Measurements from ENCODE around the gene NACA2.

The NACA2 gene

DNA sequence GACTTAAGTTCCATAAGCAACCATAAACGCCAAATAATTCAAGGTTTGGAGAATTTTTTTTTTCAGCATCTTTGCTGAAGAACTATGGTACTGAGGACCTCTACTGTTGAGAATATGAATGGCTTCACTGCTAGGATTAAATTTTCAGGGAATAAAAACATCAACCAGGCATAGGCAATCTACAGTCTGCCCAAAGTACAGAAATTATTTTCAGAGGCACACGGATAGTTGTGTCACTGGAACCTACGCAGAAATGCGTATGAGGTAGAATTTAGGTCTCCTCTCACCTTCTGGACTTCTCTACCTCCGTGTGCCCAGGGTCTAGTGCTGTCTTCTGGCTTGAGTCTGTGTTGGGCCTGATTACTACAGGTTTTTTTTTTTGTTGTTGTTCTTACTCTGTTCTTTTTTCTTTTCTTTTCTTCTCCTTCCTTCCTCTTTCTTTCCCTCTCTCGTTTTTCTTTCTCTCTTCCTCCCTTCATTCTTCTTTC is 39.7 kb downstream of the NACA2 start:
- WGBS, 2 experiments (ENCODE audit: insufficient coverage in 2 of 2), result 19 to 56% methylated on average over 2 to 3 of the region's 6 CpGs
- Histone ChIP-seq H3K27ac (ENCODE audit: low read depth, low read length, severe bottlenecking) (no peak overlapping the region), H3K36me3 (ENCODE audit: control insufficient read depth, insufficient read depth, low read length) (no peaks in the 10 kb centered on the region), H3K4me1 (ENCODE audit: control insufficient read depth, insufficient read depth, low read length, poor library complexity, severe bottlenecking) (no peaks in the 10 kb centered on the region), H3K9me3 (ENCODE audit: control insufficient read depth, low read length) (no peaks in the 10 kb centered on the region), H3K4me3 (ENCODE audit: extremely low read depth, insufficient read depth, low read length, poor library complexity, severe bottlenecking) (no peak overlapping the region)

- H3K27ac ChIP-seq (ENCODE audit: low read depth, low read length, severe bottlenecking), result no peak overlapping the region
- H3K4me1 ChIP-seq (ENCODE audit: control insufficient read depth, insufficient read depth, low read length, poor library complexity, severe bottlenecking), result no peaks in the 10 kb centered on the region
- H3K4me3 ChIP-seq (ENCODE audit: extremely low read depth, insufficient read depth, low read length, poor library complexity, severe bottlenecking), result no peak overlapping the region
- H3K9me3 ChIP-seq (ENCODE audit: control insufficient read depth, low read length), result no peaks in the 10 kb centered on the region
- no peaks in the 10 kb centered on the region for H3K36me3 ChIP-seq (ENCODE audit: control insufficient read depth, insufficient read depth, low read length)
Observed at GRCh38 chr17:61547113-61547512, 43.9 kb downstream of the NACA2 start.

DNA sequence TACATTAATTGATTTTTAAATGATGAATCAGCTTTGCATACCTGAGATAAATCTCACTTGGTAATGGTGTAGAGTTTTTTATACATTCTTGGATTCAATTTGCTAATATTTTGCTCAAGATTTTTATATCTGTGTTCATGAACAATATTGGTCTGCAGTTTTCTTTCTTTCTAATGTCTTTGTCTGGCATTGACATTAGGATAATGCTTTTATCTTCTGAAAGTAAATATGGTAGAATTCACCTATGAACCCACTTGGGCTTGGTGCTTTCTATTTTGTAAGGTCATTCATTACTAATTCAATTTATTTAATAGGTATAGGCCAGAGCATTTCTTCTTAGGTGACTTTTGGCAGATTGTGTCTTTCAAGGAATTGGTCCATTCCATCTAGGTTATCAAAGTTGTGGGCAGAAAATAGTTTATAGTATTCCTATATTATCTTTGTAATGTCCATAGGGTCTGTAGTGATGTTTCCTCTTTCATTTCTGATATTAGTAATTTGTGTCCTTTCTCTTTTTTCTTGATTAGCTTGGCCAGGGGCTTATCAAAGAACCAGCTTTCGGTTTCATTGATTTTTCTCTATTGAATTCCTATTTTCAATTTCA is 45.6 kb downstream of the NACA2 start:
- Histone ChIP-seq H3K4me3 (ENCODE audit: extremely low read depth, insufficient read depth, low read length, poor library complexity, severe bottlenecking) (no peak overlapping the region), H3K27ac (ENCODE audit: low read depth, low read length, severe bottlenecking) (no peak overlapping the region), H3K36me3 (ENCODE audit: control insufficient read depth, insufficient read depth, low read length) (no peaks in the 10 kb centered on the region), H3K9me3 (ENCODE audit: control insufficient read depth, low read length) (no peaks in the 10 kb centered on the region), H3K4me1 (ENCODE audit: control insufficient read depth, insufficient read depth, low read length, poor library complexity, severe bottlenecking) (no peaks in the 10 kb centered on the region)
- WGBS, 2 experiments (ENCODE audit: insufficient coverage in 2 of 2), result 100% methylated on average over 1 of the region's 1 CpG; no CpG with 5 or more reads in 1 of the 2 experiments

DNA sequence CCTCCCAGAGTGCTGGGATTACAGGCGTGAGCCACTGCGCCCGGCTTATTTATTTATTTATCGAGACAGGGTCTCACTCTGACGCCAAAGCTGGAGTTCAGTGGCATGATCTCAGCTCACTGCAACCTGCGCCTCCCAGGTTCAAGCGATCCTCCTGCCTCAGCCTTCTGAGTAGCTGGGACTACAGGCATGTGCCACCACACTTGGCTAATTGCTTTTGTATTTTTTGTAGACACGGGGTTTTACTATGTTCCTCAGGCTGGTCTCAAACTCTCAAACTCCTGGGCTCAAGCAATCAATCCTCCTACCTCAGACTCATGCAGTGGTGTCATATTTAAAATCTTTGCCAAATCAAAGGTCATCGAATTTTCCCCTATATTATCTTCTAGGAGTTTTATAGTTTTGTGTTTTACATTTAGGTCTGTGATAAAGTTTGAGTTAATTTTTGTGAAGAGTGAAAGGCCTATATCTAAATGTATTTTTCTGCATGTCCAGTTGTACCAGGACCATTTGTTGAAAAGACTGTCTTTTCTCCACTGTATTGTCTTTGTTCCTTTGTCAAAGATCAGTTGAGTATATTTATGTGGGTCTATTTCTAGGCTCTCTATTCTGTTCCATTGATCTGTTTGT is 47.1 kb downstream of the NACA2 start:
- no peaks in the 10 kb centered on the region for H3K4me1 ChIP-seq (ENCODE audit: control insufficient read depth, insufficient read depth, low read length, poor library complexity, severe bottlenecking)
- H3K4me3 ChIP-seq (ENCODE audit: extremely low read depth, insufficient read depth, low read length, poor library complexity, severe bottlenecking), result no peak overlapping the region
- no peaks in the 10 kb centered on the region for H3K9me3 ChIP-seq (ENCODE audit: control insufficient read depth, low read length)
- no peak overlapping the region for H3K27ac ChIP-seq (ENCODE audit: low read depth, low read length, severe bottlenecking)
- WGBS, 2 experiments (ENCODE audit: insufficient coverage in 2 of 2), result 76 to 79% methylated on average over 5 to 8 of the region's 9 CpGs
- no peaks in the 10 kb centered on the region for H3K36me3 ChIP-seq (ENCODE audit: control insufficient read depth, insufficient read depth, low read length)

- Histone ChIP-seq H3K36me3 (ENCODE audit: control insufficient read depth, insufficient read depth, low read length) (no peaks in the 10 kb centered on the region), H3K9me3 (ENCODE audit: control insufficient read depth, low read length) (no peaks in the 10 kb centered on the region), H3K4me1 (ENCODE audit: control insufficient read depth, insufficient read depth, low read length, poor library complexity, severe bottlenecking) (no peaks in the 10 kb centered on the region), H3K27ac (ENCODE audit: low read depth, low read length, severe bottlenecking) (no peak overlapping the region), H3K4me3 (ENCODE audit: extremely low read depth, insufficient read depth, low read length, poor library complexity, severe bottlenecking) (no peak overlapping the region)
- 85 to 88% methylated on average over 6 of the region's 8 CpGs for WGBS, 2 experiments (ENCODE audit: insufficient coverage in 2 of 2)
Observed at GRCh38 chr17:61542027-61542426, 49.0 kb downstream of the NACA2 start.

GRCh38 chr17:61540874-61541273 is 50.1 kb downstream of the NACA2 start:
- 67% methylated on average over 1 of the region's 1 CpG for WGBS, 2 experiments (ENCODE audit: insufficient coverage in 2 of 2)
- Histone ChIP-seq H3K9me3 (ENCODE audit: control insufficient read depth, low read length) (no peaks in the 10 kb centered on the region), H3K4me1 (ENCODE audit: control insufficient read depth, insufficient read depth, low read length, poor library complexity, severe bottlenecking) (no peaks in the 10 kb centered on the region), H3K27ac (ENCODE audit: low read depth, low read length, severe bottlenecking) (no peak overlapping the region), H3K36me3 (ENCODE audit: control insufficient read depth, insufficient read depth, low read length) (no peaks in the 10 kb centered on the region), H3K4me3 (ENCODE audit: extremely low read depth, insufficient read depth, low read length, poor library complexity, severe bottlenecking) (no peak overlapping the region)
